GM21723 (cell line): ENCODE data around the gene INCA1.

Experiments used
- ATAC-seq: cut with Tn5 transposase; IDR thresholded peaks from one replicate; pipeline ENCODE4 v1.9.1; 2021; ENCODE audit warnings: mild to moderate bottlenecking, moderate library complexity; ENCODE audit not compliant: unreplicated experiment

Gene INCA1

GRCh38 chr17:5014357-5014756 is 17.0 kb upstream of the INCA1 start:
- ATAC-seq = no peak

GRCh38 chr17:5011928-5012327 is 14.6 kb upstream of the INCA1 start:
- no peak for ATAC-seq

GRCh38 chr17:5003214-5003867 is 6.0 kb upstream of the INCA1 start:
- ATAC-seq = no peak

- no peak for ATAC-seq
Measured at GRCh38 chr17:5002121-5002788, 4.9 kb upstream of the INCA1 start.

GRCh38 chr17:5000237-5000639 is 2.9 kb upstream of the INCA1 start:
- ATAC-seq = no peak

GRCh38 chr17:4999430-5000093 is 2.2 kb upstream of the INCA1 start:
- no peak for ATAC-seq

- ATAC-seq = no peak
Measured at GRCh38 chr17:4998732-4999429, 1.6 kb upstream of the INCA1 start.

- peak; percentile 25 for ATAC-seq
Measured at GRCh38 chr17:4998027-4998731, 857 bp upstream of the INCA1 start.

GRCh38 chr17:4994081-4994595 is 3.2 kb downstream of the INCA1 start:
- ATAC-seq = no peak

GRCh38 chr17:4987767-4988567 is 9.4 kb downstream of the INCA1 start:
- ATAC-seq = no peak

GRCh38 chr17:4986951-4987766 is 10.2 kb downstream of the INCA1 start, which contains the start of gene CAMTA2:
Gene CAMTA2 (minus strand): TSS chr17:4987675. CDS start chr17:4986222, 1,453 bp downstream.
- ATAC-seq = peak; percentile 61

- no peak for ATAC-seq
Measured at GRCh38 chr17:4986403-4986802, 10.9 kb downstream of the INCA1 start.

- ATAC-seq = no peak
Measured at GRCh38 chr17:4982305-4982704, 15.0 kb downstream of the INCA1 start.

GRCh38 chr17:4980644-4981216 is 16.6 kb downstream of the INCA1 start:
- no peak for ATAC-seq

- ATAC-seq = no peak
Measured at GRCh38 chr17:4978726-4979125, 18.6 kb downstream of the INCA1 start.

GRCh38 chr17:4974115-4974670 is 23.1 kb downstream of the INCA1 start:
- ATAC-seq = no peak

GRCh38 chr17:4973256-4974114 is 23.8 kb downstream of the INCA1 start:
- no peak for ATAC-seq
